Suppressor macrophage (primary cell): Measurements from ENCODE around the gene TBC1D2B.
"Not testable (repeated sequence)": the region's sequence is repeated elsewhere in the genome, so short reads cannot be mapped to it uniquely, and the experiment has no call there.

Experiments
- DNase-seq, 4 experiments: peaks; one replicate each; pipeline ENCODE4 v3.0.0-alpha.2; 2020 to 2022

Gene TBC1D2B

DNA sequence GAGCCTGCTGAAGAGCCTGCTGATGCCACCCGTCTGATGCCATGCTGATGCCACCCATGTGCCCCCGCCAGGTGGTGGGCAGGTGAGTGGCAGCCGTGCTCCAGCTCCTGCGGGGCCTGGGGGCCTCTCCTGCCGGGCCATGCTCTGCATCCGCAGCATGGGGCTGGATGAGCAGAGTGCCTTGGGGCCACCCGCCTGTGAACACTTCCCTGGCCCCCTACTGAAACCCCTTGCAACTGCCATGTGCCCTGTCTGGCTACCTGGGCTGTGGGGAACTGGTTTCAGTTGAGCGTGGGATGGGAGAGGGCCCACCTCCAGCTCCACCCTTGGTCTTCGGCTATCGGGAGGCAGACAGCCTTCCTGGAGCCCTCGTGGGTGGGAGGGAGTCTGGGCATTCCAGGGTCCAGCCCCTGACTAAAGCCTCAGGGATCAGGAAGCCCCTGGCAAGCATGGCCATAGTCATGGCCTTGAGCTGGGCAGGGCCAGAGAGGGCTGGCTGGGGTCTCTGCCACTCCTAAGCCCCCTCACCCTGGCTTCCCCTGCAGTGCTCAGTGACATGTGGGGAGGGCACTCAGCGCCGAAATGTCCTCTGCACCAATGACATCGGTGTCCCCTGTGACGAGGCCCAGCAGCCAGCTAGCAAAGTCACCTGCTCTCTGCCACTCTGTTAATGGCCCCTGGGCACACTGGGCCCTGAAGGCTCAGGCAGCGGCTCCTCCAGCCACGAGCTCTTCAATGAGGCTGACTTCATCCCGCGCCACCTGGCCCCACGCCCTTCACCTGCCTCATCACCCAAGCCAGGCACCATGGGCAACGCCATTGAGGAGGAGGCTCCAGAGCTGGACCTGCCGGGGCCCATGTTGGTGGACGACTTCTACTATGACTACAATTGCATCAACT is 92.2 kb downstream of the TBC1D2B start:
- no peak for DNase-seq

DNA sequence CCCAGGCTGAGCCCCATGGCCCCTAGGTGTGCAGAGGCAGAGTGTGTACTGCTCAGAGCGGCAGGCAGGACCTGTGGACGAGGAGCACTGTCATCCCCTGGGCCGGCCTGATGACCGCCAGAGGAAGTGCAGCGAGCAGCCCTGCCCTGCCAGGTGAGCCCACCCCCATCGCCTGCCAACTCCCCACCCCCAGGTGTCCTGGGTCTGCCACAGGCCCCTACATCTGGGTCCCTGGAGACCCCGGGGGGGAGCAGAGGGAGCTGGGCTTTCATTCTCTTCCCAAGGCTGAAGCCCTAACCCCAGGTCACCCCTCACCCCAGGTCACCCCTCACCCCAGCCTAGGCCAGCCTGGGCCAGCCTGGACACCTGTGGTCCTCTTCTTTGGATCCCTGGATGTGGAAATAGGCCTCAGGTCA is 93.1 kb downstream of the TBC1D2B start:
- DNase-seq, result no peak

DNA sequence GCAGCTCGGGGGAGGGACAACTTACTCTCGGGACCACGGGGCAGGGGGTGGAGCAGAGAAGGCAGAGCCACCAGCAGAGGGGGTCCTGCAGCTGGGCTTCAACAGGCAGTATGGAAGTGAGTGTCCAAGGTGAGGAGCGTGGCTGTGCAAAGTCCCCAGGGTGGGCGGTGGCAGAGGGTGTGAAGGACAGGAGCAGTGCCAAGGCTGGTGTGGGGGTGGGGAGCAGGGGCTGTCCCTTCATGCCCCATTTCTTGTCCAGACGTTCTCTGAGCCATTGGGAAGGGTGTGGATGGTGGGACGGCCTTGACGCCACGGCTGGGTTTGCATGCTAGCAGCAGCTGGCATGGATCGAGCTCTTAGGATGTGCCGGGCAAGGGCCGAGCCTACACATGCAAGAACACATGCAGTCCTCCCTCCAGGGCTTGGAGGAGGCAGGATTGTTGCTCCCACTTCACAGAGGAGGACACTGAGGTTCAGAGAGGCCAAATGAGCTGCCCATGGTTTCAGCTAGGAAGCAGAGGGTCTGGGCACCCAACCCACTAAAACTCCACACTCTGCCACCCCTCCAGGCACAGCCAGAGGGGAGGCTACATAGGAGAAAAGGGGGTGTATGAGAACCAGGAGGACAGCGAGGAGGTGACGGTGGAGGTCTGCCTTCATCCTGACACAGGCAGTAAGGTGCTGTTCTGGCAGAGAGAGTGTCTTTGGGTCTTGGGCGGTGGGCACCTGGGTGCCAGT is 93.6 kb downstream of the TBC1D2B start:
- DNase-seq, result no peak

DNA sequence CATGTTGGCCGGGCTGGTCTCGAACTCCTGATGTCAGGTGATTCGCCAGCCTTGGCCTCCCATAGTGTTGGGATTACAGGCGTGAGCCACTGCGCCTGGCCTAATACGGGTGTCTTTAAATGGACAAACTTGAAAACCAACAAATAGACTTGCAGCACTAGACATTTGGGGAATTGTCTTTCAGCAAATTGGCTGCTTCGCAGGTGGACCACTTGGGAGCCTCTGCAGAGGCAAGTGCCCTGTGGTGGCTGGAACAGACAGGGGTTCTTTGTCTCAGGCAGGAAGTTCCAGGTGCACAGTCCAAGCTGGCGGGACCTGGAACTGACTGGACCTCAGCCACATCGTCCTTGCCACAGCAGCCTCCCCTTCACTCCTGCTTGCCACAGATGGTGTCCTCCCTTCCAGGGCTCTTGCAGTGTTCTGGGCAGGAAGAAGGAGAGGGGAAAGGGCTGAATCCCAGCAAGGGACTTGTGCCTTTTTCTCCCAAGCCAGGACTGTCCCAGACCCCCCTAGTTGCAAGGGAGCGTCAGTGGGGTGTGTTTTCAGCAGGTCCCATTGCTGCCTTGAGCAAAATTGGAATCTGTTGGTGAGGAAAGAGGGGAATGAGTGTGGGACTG is 94.3 kb downstream of the TBC1D2B start:
- DNase-seq, result no peak

DNA sequence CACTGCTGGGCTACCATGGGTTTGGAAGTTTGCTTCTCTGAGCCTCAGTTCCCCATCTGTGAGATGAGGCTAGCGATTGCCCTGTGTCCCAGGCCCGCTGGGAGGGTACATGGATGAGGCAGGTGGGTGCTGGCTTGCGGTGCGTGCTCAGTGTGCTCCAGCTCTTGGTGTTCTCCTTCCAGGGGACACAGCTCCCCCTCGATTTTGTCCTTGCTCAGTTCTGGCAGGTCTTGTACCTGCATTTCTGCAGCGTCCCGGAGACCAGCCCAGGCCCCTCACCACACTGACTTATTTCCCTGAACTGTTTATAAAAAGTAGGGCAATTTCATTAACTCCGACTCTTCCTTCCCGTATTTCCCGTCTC is 95.4 kb downstream of the TBC1D2B start:
- DNase-seq, result no peak

DNA sequence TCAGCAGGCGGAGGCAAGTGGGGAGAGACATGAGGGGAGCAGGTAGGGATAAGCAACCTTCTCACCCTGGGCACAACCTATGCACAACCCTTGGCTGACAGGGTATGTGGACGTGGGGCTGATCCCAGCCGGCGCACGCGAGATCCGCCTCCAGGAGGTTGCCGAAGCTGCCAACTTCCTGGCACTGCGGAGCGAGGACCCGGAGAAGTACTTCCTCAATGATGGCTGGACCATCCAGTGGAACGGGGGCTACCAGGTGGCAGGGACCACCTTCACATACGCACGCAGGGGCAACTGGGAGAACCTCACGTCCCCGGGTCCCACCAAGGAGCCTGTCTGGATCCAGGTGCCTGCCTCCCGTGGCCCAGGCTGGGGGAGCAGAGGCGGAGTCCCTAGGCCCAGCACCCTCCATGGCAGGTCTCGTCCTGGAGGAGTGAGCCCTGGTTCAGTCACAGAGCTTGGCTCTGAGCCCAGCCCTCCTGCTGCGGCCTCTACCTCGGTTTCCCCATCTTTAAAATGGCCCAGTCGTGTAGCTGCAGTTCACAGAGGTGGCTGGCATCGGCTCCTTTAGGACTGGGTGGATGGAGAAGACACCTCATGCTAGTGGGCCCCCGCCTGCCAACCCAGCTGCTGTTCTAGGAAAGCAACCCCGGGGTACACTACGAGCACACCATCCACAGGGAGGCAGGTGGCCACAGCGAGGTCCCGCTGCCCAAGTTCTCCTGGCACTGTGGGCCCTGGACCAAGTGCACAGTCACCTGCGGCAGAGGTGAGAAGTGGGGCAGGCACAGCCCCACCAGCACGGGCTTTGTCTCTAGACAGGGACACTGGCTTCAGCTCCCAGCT is 96.0 kb downstream of the TBC1D2B start:
- no peak for DNase-seq

DNA sequence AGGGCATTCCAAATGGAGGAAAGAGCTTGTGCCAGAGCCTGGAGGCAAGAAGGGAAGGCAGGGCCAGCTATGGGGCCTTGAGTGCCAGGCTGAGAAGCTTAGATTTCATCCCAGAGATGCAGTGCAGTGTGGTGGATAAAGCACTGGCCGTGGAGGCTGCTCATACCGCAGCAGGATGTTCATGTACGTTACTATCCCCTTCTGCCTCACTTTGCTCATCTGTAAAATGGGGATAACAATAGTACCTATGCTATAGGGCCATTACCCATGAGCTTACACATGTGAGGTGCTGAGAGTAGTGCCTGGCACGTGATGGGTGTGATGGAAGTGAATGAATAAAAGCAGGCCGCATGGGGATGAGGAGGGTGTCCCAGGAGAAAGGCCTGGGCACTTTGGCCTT is 96.8 kb downstream of the TBC1D2B start:
- DNase-seq, result not testable (repeated sequence)

DNA sequence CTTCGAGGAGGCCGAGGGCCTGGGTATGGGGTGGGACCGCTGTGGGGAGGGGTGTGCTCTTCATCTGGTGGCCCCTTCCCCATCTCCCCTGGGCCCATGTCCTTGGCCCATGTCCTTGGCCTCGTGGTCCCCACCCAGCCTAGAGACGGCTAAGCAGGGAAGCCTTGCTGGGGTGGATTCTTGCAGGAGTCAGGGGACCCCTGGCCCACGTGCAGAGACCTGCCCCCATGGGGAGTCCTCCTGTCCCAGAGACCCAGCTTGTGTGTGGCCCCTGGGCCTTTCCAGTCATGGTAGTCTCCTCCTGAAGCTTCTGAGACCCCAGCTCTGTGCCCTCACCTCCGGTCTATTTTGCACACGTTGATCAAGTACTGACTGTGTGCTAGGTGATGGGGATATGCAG is 97.4 kb downstream of the TBC1D2B start:
- DNase-seq, result no peak

DNA sequence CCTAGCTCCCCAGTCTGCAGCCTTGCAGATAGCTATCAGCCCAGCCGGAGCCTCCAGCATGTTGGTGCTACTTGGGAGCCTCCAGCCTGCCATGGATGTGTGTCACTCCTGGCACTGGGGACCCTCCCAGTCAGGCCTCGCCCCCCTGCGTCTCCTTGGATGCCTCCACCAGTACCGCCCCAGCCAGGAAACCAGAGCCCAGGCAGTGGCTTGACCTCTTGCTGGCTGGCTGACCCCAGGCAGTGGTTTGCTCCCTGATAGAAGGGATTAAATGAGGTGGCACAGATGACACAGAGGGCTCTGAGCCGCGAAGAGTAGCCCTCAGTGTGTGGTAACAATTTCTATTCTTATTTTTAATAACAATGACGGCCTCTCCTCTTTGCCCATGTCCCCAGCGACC is 98.4 kb downstream of the TBC1D2B start:
- not testable (repeated sequence) for DNase-seq

DNA sequence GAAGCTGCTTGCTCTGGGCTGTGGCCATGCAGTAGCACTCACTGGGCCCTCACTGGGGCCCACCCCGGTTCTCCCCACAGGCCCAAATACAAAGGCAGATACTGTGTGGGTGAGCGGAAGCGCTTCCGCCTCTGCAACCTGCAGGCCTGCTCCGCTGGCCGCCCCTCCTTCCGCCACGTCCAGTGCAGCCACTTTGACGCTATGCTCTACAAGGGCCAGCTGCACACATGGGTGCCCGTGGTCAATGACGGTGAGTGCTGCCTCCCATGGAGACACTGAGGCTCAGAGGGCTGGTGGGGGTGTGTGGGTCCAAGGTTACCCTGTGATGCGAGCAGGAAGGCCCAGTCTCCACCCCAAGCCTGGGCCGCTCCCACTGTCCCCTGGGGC is 98.8 kb downstream of the TBC1D2B start:
- DNase-seq, result not testable (repeated sequence)

DNA sequence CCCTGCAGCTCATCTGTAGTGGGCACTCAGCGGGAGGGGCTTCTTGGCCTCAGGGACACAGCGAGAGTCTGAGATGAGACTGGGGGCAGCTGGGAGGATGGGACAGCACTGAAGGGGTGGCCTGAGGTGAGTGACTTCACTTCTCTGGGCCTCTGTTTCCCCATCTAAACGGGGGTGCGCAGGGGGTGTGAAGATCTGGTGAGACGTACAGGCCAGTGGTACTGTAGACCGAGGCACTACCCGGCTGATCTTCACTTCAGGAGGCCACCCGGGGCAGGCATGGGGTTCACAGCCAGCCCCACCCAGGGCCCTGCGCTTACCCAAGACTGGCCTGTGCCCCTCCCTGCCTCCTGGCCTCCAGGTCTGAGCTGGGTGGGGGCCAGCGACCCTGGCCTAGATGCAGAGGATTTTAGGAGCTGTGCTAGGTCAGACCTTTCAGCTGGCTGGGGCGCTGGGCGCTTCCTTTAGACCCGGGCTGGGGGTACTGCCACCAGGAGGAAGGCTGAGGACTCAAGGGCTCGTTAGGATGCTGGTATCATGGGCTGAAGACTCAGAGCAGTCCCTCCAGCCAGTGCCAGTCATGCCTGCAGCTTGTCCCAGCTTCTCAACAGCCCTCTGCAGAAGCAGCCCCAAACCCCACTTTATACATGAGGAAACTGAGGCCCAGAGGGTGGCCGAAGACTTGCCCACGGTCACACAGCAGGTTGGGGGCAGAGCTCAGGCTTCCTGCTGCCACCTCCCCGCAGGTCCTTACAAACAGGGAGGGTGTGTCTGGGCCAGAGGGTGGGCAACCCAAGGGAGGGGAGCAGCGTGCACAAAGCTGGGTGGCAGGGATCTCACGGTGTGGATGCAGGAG is 99.4 kb downstream of the TBC1D2B start:
- DNase-seq, result not testable (repeated sequence)

DNA sequence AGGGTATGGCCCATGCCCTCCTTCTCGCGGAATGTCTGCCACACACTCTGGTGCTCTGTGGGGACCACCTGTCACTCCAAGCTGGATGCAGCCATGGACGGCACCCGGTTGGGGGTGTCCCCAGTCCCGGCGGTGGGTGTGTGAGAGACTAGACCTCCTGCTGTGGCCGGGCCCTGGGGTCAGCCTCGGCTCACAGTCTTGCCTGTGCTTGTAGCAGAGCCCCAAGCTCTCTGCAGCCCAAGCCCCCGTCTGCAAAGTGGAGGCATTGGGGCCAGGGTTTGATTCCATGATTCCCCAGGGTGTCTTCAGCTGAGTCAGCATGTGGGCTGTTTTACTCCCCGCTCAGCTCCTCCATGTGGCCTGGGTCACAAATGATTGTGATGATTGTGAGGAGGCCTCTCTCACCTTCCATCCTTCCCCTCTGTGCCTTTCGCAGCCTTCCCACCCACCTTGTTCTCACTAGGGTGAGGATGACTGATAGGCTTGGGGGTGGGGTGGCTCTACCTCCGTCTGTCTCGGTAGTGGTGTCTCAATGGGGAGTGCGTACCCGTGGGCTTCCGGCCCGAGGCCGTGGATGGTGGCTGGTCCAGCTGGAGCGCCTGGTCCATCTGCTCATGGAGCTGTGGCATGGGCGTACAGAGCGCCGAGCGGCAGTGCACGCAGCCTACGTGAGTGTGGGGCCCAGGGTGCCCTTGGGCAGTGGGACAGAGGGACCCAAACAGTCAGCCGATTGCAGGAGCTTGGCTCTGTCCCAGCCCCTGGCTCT is 100.6 kb downstream of the TBC1D2B start:
- DNase-seq, result not testable (repeated sequence)

DNA sequence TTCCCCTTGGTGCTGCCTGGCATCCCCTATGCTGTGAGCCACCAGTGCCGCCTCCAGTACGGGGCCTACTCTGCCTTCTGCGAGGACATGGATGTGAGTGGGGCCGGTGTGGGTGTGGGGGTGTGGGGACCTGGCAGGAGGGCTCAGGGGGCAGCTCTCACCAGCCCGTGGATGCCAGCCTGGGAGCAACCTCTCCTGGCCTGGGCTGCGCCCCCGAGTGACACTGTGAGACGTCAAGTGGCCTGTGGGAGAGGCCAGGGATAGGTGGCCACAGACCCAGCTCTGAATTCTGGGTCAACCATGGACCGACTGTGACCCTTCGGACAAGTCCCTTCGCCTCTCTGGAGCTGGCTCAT is 101.4 kb downstream of the TBC1D2B start:
- not testable (repeated sequence) for DNase-seq

DNA sequence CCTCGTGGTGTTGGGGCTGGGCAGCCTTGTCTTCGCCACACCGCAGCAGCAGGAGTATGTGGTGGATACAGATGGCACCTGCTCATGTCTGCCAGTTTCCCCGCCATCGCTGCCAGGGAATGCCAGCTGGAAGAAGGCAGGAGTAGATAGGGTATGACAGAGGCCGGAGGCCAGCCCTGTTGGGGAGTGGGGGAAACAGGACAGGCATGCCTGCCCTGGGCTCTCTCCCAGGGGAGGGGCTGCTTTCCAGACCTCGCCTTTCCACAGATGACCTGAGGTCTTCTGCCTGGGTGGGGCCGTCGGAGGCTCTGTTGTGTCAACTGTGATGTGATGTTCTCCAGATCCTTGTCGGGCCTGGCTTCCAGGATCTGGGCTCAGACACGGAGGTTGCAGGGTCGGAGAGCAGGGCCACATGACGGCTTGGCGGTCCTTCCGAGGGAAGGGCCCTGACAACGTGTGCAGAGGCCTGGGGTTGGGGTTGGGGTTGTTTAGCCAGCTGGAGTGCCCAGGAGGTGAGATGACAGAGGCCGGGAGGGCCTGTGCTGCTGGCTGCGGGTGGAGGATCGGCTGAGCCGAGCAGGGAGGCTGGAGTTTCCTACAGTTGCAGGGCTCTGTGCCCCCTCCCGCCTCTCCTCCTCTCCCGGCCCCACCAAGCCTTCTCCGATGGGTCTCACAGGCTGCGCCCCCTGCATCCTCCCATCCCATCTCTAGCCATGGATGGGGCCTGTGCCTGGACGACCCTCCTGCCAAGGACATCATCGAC is 102.0 kb downstream of the TBC1D2B start:
- DNase-seq, result no peak

DNA sequence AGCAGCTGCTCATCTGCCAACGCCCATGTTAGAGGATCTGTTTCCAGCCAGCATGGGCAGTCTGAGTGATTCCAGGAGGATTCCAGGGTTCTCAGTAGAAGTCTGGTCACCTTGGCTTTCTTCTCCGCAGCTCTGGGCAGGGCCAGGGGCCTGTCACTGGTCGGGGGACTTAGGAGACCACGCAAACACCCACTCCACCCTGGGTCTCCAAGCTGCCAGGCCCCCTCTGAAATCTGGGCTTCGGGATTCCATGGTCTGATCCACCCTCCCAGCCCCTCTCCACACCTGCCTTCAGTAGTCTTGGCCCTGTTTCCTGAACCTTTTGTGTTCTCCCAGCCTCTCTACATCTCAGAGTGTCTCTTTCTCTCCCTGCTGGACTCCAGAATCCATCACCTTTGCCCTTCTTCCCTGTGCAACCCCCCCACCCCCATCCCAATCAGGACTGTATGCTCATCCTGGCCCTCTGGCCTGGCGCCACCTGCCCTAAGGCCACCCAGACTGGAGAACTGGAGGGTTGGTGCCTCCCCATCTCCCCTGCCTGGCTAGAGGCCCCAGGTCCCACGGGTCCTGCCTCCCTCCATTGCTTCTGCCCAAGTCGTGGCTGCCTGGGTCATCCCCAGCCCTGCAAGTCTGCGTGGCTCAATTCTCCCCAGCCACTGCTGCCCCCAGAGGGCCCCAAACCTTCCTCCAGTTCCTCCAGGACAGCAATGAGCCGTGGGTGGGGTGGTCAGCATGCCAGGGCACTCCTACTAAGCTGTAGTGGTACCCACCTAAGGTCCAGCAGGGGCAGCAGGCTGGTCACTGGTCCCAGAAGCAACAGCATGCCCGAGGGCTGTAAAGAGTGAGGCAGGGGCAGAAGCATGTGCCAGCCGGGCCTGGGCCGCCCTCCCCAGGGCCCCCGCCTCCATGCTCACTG is 102.8 kb downstream of the TBC1D2B start:
- no peak for DNase-seq

DNA sequence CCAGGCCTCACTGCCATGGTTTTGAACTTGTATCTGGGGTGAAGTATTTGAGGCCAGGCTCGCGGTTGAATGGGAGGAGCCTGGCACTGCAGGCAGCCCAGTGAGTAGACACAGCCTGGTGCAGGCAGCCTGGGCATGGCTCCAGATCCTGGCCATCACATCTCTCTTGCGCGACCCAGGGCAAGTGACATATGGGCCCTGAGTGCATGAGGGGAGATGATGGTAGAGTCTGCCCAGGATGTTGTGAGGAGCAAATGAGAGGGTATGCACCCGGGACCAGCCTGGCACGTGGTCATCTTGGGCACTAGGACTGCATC is 103.5 kb downstream of the TBC1D2B start:
- DNase-seq, result no peak

DNA sequence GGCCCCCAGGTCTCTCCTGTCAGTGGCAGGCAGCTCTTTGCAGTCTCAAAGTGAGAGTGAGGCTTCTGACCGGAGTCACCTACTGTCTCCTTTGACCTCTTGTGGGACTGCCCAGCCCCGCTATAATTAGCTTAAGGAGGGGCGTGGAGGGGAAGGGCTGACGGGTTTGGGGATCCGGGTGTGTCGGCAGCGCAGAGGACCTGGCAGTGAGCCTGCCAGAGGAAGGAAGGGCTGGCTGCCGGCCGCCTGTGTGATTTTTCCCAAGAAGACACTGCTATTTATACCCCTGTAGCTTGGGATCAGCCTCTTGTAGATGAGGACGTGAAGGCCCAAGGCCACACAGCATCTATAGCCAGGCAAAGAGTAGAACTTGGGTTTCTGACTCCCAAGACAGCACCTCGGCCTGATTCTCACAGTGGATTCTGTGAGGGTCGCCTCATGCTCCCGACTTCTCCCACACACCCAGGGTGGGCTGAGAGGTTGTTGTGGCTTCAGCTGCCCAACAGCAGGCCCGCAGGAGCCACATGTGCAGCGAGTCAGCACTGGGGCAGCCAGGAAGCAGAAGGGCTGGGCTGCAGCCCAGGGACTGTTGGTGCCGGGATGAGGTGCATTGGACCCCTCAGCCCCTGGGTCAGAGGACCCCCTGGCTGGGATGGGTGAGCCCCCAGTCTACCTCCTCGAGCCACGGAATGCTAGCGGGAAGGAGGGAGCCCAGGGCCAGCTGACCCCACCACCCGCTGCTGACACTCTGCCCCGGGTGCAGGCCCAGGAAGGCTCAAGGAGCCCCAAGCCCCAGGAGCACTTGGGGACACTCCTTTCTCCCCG is 104.0 kb downstream of the TBC1D2B start:
- DNase-seq, result not testable (repeated sequence)

DNA sequence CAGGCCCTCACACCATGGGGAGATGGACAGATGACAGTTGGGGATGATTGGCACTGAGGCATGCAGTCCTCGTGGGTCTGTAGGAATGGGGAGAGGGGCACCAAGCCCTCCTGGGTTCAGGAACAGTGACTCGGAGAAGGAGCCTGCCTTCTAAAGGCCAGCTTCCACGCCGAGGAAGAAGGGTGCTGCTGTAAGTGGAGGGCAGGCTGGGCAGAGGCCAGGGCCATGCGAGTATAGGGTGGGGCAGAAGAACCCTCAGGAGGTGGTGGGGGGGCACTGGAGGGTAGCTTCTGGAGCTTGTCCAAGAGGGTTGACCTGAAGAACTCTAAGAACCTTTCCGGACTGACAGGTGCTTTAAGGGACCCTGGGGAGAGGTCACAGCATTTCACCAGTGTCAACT is 104.8 kb downstream of the TBC1D2B start:
- not testable (repeated sequence) for DNase-seq
